GM18526 (cell line): Measurements from ENCODE around the gene TMEM30A.

Source experiments
- POLR2A ChIP-seq: IDR thresholded peaks from 3 replicates; pipeline ENCODE4 v1.6.1; 2011; ENCODE audit not compliant: insufficient read length; ENCODE audit errors: extremely low read depth

TMEM30A gene

GRCh38 chr6:75244063-75244584 lies 40.5 kb downstream of the TMEM30A start:
- TF ChIP-seq POLR2A: no peak

GRCh38 chr6:75243333-75244062 lies 41.1 kb downstream of the TMEM30A start, which contains the start of gene COX7A2:
Gene COX7A2 (minus strand): TSS chr6:75243801. CDS start chr6:75243734, 67 bp downstream.
- TF ChIP-seq POLR2A: peak; percentile 92

GRCh38 chr6:75236630-75237029 lies 48.0 kb downstream of the TMEM30A start:
- no peak for TF ChIP-seq POLR2A

- TF ChIP-seq POLR2A: no peak
These were observed 49.3 kb downstream of the TMEM30A start for GRCh38 chr6:75235271-75235670.

- TF ChIP-seq POLR2A: no peak
These were observed 50.3 kb downstream of the TMEM30A start for GRCh38 chr6:75234126-75234865.

DNA sequence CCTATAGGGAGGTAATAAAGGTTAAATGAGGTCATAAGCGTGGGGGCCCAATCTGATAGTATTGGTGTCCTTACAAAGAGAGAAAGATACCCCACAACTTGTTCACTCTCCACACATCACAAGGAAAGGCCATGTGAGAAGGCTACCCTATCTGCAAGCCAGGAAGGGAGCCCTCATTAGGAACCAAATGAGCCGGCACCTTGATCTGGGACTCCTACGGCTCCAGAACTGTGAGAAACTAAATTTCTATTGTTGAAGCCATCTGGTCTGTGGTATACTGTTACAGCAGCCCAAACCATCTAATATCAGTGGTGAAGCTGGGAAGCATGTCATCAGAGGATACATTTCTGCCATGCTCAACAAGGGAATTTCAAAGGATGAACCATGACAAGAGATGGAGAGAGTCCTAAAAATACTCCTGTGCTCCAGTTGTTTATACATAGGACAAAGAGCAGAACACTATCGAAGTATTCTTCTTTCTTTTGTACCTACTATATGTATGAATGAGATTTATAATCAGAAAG lies 51.4 kb downstream of the TMEM30A start:
- TF ChIP-seq POLR2A: no peak

GRCh38 chr6:75230484-75231325 lies 53.9 kb downstream of the TMEM30A start:
- TF ChIP-seq POLR2A: no peak

GRCh38 chr6:75224303-75224926 lies 60.2 kb downstream of the TMEM30A start:
- no peak for TF ChIP-seq POLR2A

- no peak for TF ChIP-seq POLR2A
These were observed 61.2 kb downstream of the TMEM30A start for GRCh38 chr6:75223428-75223827.

- no peak for TF ChIP-seq POLR2A
These were observed 62.3 kb downstream of the TMEM30A start for GRCh38 chr6:75222261-75222660.

DNA sequence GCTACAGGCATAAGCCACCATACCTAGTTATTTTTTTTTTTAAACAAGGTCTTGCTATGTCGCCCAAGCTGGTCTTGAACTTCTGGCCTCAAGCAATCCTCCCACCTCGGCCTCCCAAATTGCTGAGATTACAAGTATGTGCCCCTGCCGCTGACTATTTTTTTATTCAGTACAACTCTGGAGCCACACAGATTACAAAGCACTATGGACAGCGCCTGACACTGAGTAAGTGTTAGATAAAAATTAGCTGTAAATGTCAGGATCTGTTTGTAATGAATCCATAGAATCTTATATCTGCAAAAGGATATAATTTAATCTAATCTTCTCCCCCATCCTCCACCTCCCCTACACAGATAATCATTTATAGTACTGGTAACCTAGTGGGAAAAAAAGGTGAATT lies 63.5 kb downstream of the TMEM30A start:
- TF ChIP-seq POLR2A: no peak

GRCh38 chr6:75220357-75220756 lies 64.2 kb downstream of the TMEM30A start:
- no peak for TF ChIP-seq POLR2A

GRCh38 chr6:75219263-75219662 lies 65.3 kb downstream of the TMEM30A start:
- TF ChIP-seq POLR2A: no peak

DNA sequence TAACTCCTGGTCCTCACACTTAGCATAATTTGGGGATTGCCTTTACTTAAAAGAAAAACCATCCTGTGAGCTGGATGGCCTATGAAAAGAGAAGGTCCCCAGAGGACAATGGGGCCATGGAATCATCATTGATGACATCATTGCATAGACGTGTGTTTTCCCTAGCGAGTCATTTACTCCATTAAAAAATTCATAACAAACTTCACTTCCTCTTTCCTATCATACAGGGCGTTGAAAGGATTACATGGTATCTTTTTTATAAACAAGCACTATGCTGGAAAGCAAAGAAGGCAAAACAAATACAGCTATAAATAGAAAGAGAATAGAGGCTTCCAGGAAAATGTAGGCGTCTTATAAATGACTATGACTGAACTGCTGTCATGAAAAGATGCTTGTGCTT lies 67.4 kb downstream of the TMEM30A start:
- no peak for TF ChIP-seq POLR2A

- no peak for TF ChIP-seq POLR2A
These were observed 69.3 kb downstream of the TMEM30A start for GRCh38 chr6:75215291-75215690.
